Astrocyte (in vitro differentiated cells and primary cell): ENCODE measurements around the gene HTRA2. TPM values are rescaled to one million over a fixed set of nuclear protein-coding genes. Genes with fewer than 3 reads are reported as not detected.

Experiments used
- DNase-seq: peaks from one replicate; pipeline ENCODE4 v3.0.0-alpha.2; 2010; ENCODE audit warnings: low read depth
- FAIRE-seq: peaks from 2 replicates; lab custom pipeline; 2011; peaks lifted over from hg19 to GRCh38; lab: Jason Lieb, UNC
- H2AFZ ChIP-seq: 2 replicates; pipeline ENCODE4 v1.6.0; 2012; ENCODE audit warnings: low read depth, low read length, inconsistent platforms
- H3K27ac ChIP-seq: 2 replicates; pipeline ENCODE4 v1.5.1; 2011; ENCODE audit warnings: low read depth, low read length, inconsistent platforms
- H3K27me3 ChIP-seq: 2 replicates; pipeline ENCODE4 v1.6.0; 2011; ENCODE audit warnings: low read length, inconsistent platforms; ENCODE audit not compliant: insufficient read depth
- H3K36me3 ChIP-seq: 2 replicates; pipeline ENCODE4 v1.5.1; 2011; ENCODE audit warnings: low read length, inconsistent platforms; ENCODE audit not compliant: insufficient read depth
- H3K4me1 ChIP-seq: 2 replicates; pipeline ENCODE4 v1.5.1; 2011; ENCODE audit warnings: low read length, inconsistent platforms; ENCODE audit not compliant: insufficient read depth
- H3K4me2 ChIP-seq: 2 replicates; pipeline ENCODE4 v1.6.0; 2012; ENCODE audit warnings: low read length, inconsistent platforms
- H3K4me3 ChIP-seq: 2 replicates; pipeline ENCODE4 v1.5.1; 2011; ENCODE audit warnings: low read depth, mild to moderate bottlenecking, low read length, inconsistent platforms; ENCODE audit not compliant: insufficient read depth
- H3K79me2 ChIP-seq: 2 replicates; pipeline ENCODE4 v1.6.0; 2012; ENCODE audit warnings: mild to moderate bottlenecking, low read length, inconsistent platforms; ENCODE audit not compliant: insufficient read depth
- H3K9ac ChIP-seq: 2 replicates; pipeline ENCODE4 v1.6.0; 2012; ENCODE audit warnings: mild to moderate bottlenecking, low read length, inconsistent platforms
- H3K9me3 ChIP-seq: 2 replicates; pipeline ENCODE4 v1.5.1; 2012; ENCODE audit warnings: low read depth, mild to moderate bottlenecking, low read length, inconsistent platforms; ENCODE audit not compliant: insufficient read depth
- H4K20me1 ChIP-seq: 2 replicates; pipeline ENCODE4 v1.6.0; 2012; ENCODE audit warnings: low read length, inconsistent platforms; ENCODE audit not compliant: insufficient read depth
- H3K27ac Mint-ChIP-seq: one replicate; pipeline ENCODE4 v1.8.0; 2021; ENCODE audit warnings: mild to moderate bottlenecking, mixed read lengths; ENCODE audit not compliant: unreplicated experiment
- H3K27me3 Mint-ChIP-seq: one replicate; pipeline ENCODE4 v1.8.0; 2021; ENCODE audit warnings: low read depth, mixed read lengths; ENCODE audit not compliant: unreplicated experiment
- H3K36me3 Mint-ChIP-seq: one replicate; pipeline ENCODE4 v1.8.0; 2021; ENCODE audit warnings: low read depth, mixed read lengths; ENCODE audit not compliant: unreplicated experiment
- H3K4me1 Mint-ChIP-seq: one replicate; pipeline ENCODE4 v1.8.0; 2021; ENCODE audit warnings: low read depth, mixed read lengths; ENCODE audit not compliant: unreplicated experiment
- H3K4me3 Mint-ChIP-seq: one replicate; pipeline ENCODE4 v1.8.0; 2021; ENCODE audit warnings: mild to moderate bottlenecking, moderate library complexity, mixed read lengths; ENCODE audit not compliant: unreplicated experiment
- H3K9me3 Mint-ChIP-seq: one replicate; pipeline ENCODE4 v1.8.0; 2021; ENCODE audit warnings: mild to moderate bottlenecking, mixed read lengths; ENCODE audit not compliant: unreplicated experiment
- CTCF ChIP-seq: IDR thresholded peaks from 2 replicates; pipeline ENCODE4 v1.5.1; 2011; ENCODE audit warnings: low read depth, mild to moderate bottlenecking, inconsistent platforms, low read length, moderate library complexity; ENCODE audit not compliant: insufficient read depth
- EZH2 ChIP-seq: IDR thresholded peaks from 2 replicates; pipeline ENCODE4 v1.6.1; 2012; ENCODE audit warnings: mild to moderate bottlenecking, low read length, inconsistent platforms; ENCODE audit not compliant: insufficient read depth
- total RNA-seq: library from RNA; stranded (reverse); gene quantifications from 2 replicates; pipeline ENCODE4 v1.2.1, GENCODE V29; 2021

Gene HTRA2
- total RNA-seq, 1 donor from 2014 or later = 24.4 TPM

- Histone ChIP-seq H3K79me2 (no peaks in the 10 kb centered on the region), H3K4me3 (peak overlapping the region; percentile 14), H3K4me1 (peaks cover 19% of the 10 kb centered on the region), H3K36me3 (no peaks in the 10 kb centered on the region), H3K27ac (no peak overlapping the region), H3K9ac (no peak overlapping the region), H2AFZ (peak overlapping the region; percentile 28), H3K27me3 (no peaks in the 10 kb centered on the region), H4K20me1 (no peaks in the 10 kb centered on the region), H3K9me3 (no peaks in the 10 kb centered on the region), H3K4me2 (peak overlapping the region; percentile 52)
- no peaks in the 10 kb centered on the region for H3K9me3 Mint-ChIP-seq
- no peak for TF ChIP-seq EZH2
- peaks cover 1% of the 10 kb centered on the region for H3K36me3 Mint-ChIP-seq
- FAIRE-seq (peak; percentile 52), DNase-seq (no peak)
- peaks cover 13% of the 10 kb centered on the region for H3K4me1 Mint-ChIP-seq
- no peak overlapping the region for H3K4me3 Mint-ChIP-seq
- H3K27me3 Mint-ChIP-seq = no peaks in the 10 kb centered on the region
- peak overlapping the region; percentile 4 for H3K27ac Mint-ChIP-seq
Measured at GRCh38 chr2:74573747-74574562, 44.2 kb downstream of the HTRA2 start.

- H3K79me2 ChIP-seq = no peaks in the 10 kb centered on the region
- Mint-ChIP-seq H3K9me3 (no peaks in the 10 kb centered on the region), H3K4me3 (no peak overlapping the region), H3K4me1 (peaks cover 13% of the 10 kb centered on the region), H3K27me3 (no peaks in the 10 kb centered on the region), H3K36me3 (peaks cover 1% of the 10 kb centered on the region), H3K27ac (no peak overlapping the region)
- DNase-seq (no peak), FAIRE-seq (no peak)
- H4K20me1 ChIP-seq = no peaks in the 10 kb centered on the region
- no peaks in the 10 kb centered on the region for H3K9me3 ChIP-seq
- H3K9ac ChIP-seq = no peak overlapping the region
- H2AFZ ChIP-seq = no peak overlapping the region
- TF ChIP-seq CTCF = no peak
- no peak for TF ChIP-seq EZH2
- H3K27me3 ChIP-seq = no peaks in the 10 kb centered on the region
- H3K4me3 ChIP-seq = no peak overlapping the region
- H3K36me3 ChIP-seq = no peaks in the 10 kb centered on the region
- H3K4me2 ChIP-seq = no peak overlapping the region
- H3K4me1 ChIP-seq = peaks cover 19% of the 10 kb centered on the region
- no peak overlapping the region for H3K27ac ChIP-seq
Measured at GRCh38 chr2:74575320-74575719, 45.6 kb downstream of the HTRA2 start.

GRCh38 chr2:74576211-74576862, 46.6 kb downstream of the HTRA2 start:
- H3K27me3 ChIP-seq = no peaks in the 10 kb centered on the region
- DNase-seq (peak; percentile 49), FAIRE-seq (no peak)
- no peak overlapping the region for H3K9ac ChIP-seq
- no peak overlapping the region for H3K27ac ChIP-seq
- no peak overlapping the region for H3K4me3 ChIP-seq
- peak overlapping the region; percentile 11 for H2AFZ ChIP-seq
- Mint-ChIP-seq H3K4me3 (no peak overlapping the region), H3K27ac (peak overlapping the region; percentile 27), H3K36me3 (peaks cover 1% of the 10 kb centered on the region), H3K27me3 (no peaks in the 10 kb centered on the region), H3K4me1 (peaks cover 13% of the 10 kb centered on the region), H3K9me3 (no peaks in the 10 kb centered on the region)
- H3K4me1 ChIP-seq = peaks cover 19% of the 10 kb centered on the region
- H3K9me3 ChIP-seq = no peaks in the 10 kb centered on the region
- no peaks in the 10 kb centered on the region for H3K79me2 ChIP-seq
- no peak for TF ChIP-seq CTCF
- TF ChIP-seq EZH2 = no peak
- no peaks in the 10 kb centered on the region for H3K36me3 ChIP-seq
- no peak overlapping the region for H3K4me2 ChIP-seq
- no peaks in the 10 kb centered on the region for H4K20me1 ChIP-seq
